ENCODE data around the gene ZNF3. TPM values are rescaled to one million over a fixed set of nuclear protein-coding genes. Genes with fewer than 3 reads are reported as not detected.

The ZNF3 gene
- total RNA-seq, 1 donor from 2014 or later: 37.0 TPM

- DNase-seq (ENCODE audit: low read depth): peak; percentile 44
These were observed 28.3 kb downstream of the ZNF3 start for GRCh38 chr7:100053215-100053614.

GRCh38 chr7:100051611-100052010 is 29.9 kb downstream of the ZNF3 start:
- DNase-seq (ENCODE audit: low read depth): no peak

DNA sequence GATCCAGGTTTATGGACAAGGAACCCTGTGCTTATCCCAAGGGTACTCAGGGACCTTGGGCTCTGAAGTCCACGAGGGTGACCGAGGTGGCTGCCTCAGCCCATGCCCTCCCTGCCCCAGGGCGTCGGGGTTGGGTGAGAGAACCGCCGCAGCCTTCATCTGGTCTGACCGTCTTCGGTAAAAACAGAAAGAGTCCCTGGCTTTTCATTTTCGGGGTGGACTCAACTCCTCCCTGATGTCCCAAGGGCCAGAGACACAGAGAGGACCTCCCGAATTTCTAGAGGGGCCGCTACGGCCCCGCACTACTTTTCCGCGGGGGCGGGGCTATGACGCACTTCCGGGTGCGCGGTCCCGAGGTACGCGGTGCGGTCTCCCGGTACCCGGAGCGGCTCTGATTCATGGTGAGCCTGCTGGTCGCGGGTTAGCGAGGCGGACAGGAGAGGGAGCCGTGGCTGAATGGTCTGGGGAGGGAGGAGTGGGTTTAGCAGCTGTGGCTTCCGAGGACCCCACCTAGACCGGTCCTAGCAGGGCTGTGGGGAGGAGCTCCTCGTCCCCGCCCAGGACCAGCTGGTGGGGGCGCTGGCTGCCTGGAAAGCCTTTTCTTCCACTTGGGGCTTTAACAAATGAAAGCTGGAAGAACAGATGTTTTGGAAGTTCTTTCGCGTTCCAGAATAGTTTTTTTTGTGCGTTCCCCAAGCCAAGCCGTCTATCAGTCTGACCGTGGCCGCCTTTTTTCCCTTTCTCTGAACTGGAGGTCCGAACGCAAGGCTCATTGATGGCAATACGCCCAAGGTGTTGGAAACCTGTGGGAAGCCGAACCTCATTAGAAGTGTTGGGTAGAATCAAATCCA is 31.9 kb downstream of the ZNF3 start, which contains the start of gene ZSCAN21:
Gene ZSCAN21 (plus strand): TSS at position 334 of the 851 bp plus-strand sequence. CDS start 7,233 bp downstream, outside the sequence.
- peak; percentile 67 for DNase-seq (ENCODE audit: low read depth)

DNA sequence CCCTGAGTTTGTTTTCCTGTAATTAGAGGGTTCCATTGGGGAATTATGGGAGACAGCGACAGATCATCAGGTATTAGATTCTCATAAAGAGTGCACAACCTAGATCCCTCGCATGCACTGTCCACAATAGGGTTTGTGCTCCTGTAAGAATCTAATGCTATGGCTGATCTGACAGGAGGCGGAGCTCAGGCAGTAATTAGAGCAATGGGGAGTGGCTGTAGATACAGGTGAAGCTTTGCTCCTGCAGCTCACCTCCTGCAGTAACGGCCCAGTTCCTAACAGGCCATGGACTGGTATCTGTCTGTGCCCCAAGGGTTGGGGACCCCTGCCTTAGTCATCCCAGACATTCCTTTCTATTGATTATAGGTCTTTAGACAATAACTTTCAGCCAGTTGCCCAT is 32.8 kb downstream of the ZNF3 start:
- no peak for DNase-seq (ENCODE audit: low read depth)

DNA sequence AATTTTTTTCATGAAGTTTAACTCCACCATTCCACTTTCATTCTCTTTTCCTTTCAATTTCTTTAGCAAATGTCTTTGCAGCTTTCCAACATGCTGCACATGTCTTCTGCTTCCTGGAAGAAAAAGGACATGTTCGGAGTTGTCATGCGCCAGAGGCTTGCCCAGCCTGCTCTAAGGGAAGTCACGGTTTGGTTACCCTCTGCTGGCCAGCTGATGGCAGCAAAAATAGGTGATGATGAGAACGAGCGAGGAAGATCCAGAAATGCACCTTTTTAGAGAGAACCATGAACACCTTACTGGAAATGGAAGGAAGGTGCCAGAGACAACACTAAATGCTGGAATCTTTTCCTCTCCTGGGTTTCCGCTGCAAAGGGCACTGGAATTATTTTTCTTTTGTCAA is 36.8 kb downstream of the ZNF3 start:
- peak; percentile 21 for DNase-seq (ENCODE audit: low read depth)

DNA sequence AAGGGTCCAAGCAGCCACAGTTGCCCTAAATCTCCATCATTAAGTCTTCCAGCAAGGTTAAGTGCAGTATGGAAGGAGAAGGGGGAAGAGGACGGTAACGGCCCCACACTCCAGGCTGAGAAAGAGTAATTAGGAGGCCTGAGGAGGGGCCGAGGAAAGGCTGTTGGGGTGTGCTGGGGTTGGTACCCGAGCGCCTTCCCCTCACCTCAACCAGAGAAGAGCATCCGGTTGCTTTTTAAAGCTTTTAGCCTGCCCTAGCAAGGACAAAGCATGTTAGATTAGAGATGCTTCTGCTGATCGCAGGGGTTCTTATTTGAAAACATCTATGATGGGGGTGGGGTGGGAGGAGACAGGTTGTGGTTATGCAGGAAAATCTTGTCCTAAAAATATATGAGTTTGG is 40.9 kb downstream of the ZNF3 start:
- DNase-seq (ENCODE audit: low read depth): no peak

- DNase-seq (ENCODE audit: low read depth): no peak
These were observed 43.2 kb downstream of the ZNF3 start for GRCh38 chr7:100038326-100038725.

DNA sequence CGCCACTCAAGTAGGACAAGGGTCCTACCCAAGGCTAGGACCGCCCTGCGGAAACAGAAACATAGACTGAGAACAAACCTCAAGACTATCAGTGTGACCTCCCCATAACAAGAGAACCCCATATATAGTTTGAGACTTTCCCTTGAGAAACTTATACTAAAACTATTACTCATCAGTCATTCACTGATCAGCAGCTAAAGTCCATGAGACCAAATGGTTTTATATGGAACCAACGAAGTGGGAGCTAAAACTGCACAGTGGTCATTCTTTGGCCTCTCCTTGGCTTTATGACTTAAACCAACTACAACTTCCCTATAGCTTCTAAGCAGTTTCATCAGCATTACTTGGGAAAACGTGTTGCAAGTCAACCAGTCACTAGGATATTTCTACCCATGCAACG is 45.6 kb downstream of the ZNF3 start:
- no peak for DNase-seq (ENCODE audit: low read depth)

GRCh38 chr7:100034871-100035510 is 46.5 kb downstream of the ZNF3 start:
- no peak for DNase-seq (ENCODE audit: low read depth)

GRCh38 chr7:100033526-100033925 is 48.0 kb downstream of the ZNF3 start:
- DNase-seq (ENCODE audit: low read depth): no peak

DNA sequence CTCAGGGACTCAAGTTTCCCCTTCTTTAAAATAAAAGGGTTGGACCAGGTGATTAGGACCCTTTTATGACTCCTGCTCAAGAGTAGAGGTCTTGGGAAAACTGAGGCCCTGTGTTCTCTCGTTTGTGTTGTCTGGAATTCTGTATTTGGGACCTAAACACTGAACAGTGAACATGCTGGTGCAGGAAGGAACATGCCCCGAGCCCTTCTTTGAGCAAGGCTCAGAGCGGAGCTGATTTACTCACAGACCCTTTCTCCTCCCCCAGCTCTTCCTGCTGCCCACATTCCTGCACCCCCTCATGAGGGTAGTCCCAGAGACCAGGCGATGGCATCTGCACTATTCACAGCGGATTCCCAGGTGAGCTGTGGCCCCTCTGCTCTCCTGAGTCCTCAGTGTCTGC is 51.9 kb downstream of the ZNF3 start:
- no peak for DNase-seq (ENCODE audit: low read depth)

- DNase-seq (ENCODE audit: low read depth): no peak
These were observed 54.3 kb downstream of the ZNF3 start for GRCh38 chr7:100027197-100027596.

DNA sequence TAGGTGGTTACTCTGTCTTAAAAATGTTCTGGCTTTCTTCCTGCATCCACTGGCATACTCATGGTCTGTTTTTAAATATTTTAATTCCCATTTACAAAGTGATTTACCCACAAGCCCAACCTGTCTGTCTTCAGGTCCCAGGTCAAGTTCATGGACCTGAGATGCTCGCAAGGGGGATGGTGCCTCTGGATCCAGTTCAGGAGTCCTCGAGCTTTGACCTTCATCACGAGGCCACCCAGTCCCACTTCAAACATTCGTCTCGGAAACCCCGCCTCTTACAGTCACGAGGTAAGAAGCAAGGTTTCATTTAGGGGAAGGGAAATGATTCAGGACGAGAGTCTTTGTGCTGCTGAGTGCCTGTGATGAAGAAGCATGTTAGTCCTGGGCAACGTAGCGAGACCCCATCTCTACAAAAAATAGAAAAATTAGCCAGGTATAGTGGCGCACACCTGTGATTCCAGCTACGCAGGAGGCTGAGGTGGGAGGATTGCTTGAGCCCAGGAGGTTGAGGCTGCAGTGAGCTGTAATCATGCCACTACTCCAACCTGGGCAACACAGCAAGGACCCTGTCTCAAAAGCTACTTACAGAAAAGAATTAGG is 57.4 kb downstream of the ZNF3 start:
- no peak for DNase-seq (ENCODE audit: low read depth)

DNA sequence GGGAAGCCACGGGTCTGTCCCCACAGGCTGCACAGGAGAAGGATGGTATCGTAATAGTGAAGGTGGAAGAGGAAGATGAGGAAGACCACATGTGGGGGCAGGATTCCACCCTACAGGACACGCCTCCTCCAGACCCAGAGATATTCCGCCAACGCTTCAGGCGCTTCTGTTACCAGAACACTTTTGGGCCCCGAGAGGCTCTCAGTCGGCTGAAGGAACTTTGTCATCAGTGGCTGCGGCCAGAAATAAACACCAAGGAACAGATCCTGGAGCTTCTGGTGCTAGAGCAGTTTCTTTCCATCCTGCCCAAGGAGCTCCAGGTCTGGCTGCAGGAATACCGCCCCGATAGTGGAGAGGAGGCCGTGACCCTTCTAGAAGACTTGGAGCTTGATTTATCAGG is 58.0 kb downstream of the ZNF3 start:
- DNase-seq (ENCODE audit: low read depth): no peak

GRCh38 chr7:100022621-100023020 is 58.9 kb downstream of the ZNF3 start:
- DNase-seq (ENCODE audit: low read depth): peak; percentile 36

GRCh38 chr7:100021297-100021696 is 60.2 kb downstream of the ZNF3 start:
- DNase-seq (ENCODE audit: low read depth): no peak

Other genes starting within 250 kb of the ZNF3 start
- gene OR2AE1, start 204.7 kb downstream of the ZNF3 start, total RNA-seq: 0.15 TPM in 1 of 2 replicates, not detected in the other
- gene TRIM4, start 162.2 kb downstream of the ZNF3 start, total RNA-seq: 21.2 and 35.4 TPM in 2 replicates
- gene GJC3, start 152.1 kb downstream of the ZNF3 start, total RNA-seq: not detected in 2 replicates
- gene AZGP1, start 105.7 kb downstream of the ZNF3 start, total RNA-seq: not detected in 2 replicates
- gene ZKSCAN1, start 66.1 kb downstream of the ZNF3 start, total RNA-seq: 33.9 and 70.8 TPM in 2 replicates
- gene ZSCAN21, start 31.9 kb downstream of the ZNF3 start, total RNA-seq: 5.0 and 13.6 TPM in 2 replicates
- 36.6 and 72.5 TPM in 2 replicates for gene COPS6, start 7.2 kb upstream of the ZNF3 start, total RNA-seq
- 40.1 and 73.1 TPM in 2 replicates for gene MCM7, start 19.7 kb upstream of the ZNF3 start, total RNA-seq
- 30.0 and 39.1 TPM in 2 replicates for gene AP4M1, start 19.9 kb upstream of the ZNF3 start, total RNA-seq
- gene TAF6, start 37.6 kb upstream of the ZNF3 start, total RNA-seq: 32.6 and 100 TPM in 2 replicates
- 25.6 and 27.4 TPM in 2 replicates for gene CNPY4, start 37.9 kb upstream of the ZNF3 start, total RNA-seq
- gene MBLAC1, start 45.2 kb upstream of the ZNF3 start, total RNA-seq: 1.6 and 2.0 TPM in 2 replicates
- gene LAMTOR4, start 67.2 kb upstream of the ZNF3 start, total RNA-seq: 58.4 and 86.1 TPM in 2 replicates
- gene TRAPPC14, start 77.0 kb upstream of the ZNF3 start, total RNA-seq: 4.0 and 4.6 TPM in 2 replicates
- gene GAL3ST4, start 86.9 kb upstream of the ZNF3 start, total RNA-seq: 0.75 TPM in 1 of 2 replicates, not detected in the other
- 1.6 and 2.3 TPM in 2 replicates for gene GPC2, start 95.7 kb upstream of the ZNF3 start, total RNA-seq
- gene STAG3, start 96.2 kb upstream of the ZNF3 start, total RNA-seq: not detected in 2 replicates
- not detected in 2 replicates for gene PVRIG, start 138.2 kb upstream of the ZNF3 start, total RNA-seq
- 0.05 TPM in 1 of 2 replicates, not detected in the other for gene SPDYE3, start 226.0 kb upstream of the ZNF3 start, total RNA-seq

Data from renal cortical epithelial cell (primary cell).